Fibroblast of lung (primary cell): ENCODE data around the gene POLR2E.

Source experiments
- EZH2 ChIP-seq: IDR thresholded peaks from 2 replicates; pipeline ENCODE4 v1.5.1; 2012; ENCODE audit warnings: low read length, control low read depth, mild to moderate bottlenecking; ENCODE audit errors: missing control alignments
- TF ChIP-seq, protein P1 (sequence below), 2 donors: IDR thresholded peaks in 1 of 2; conservative IDR thresholded peaks in 1 of 2; 1 replicate in 1 of 2; 2 replicates in 1 of 2; pipeline ENCODE4 v1.5.1; 2011 to 2012; ENCODE audit warnings: low read length in 2 of 2, control low read depth in 1 of 2, inconsistent platforms in 1 of 2, low read depth in 1 of 2, mild to moderate bottlenecking in 1 of 2

DNA sequence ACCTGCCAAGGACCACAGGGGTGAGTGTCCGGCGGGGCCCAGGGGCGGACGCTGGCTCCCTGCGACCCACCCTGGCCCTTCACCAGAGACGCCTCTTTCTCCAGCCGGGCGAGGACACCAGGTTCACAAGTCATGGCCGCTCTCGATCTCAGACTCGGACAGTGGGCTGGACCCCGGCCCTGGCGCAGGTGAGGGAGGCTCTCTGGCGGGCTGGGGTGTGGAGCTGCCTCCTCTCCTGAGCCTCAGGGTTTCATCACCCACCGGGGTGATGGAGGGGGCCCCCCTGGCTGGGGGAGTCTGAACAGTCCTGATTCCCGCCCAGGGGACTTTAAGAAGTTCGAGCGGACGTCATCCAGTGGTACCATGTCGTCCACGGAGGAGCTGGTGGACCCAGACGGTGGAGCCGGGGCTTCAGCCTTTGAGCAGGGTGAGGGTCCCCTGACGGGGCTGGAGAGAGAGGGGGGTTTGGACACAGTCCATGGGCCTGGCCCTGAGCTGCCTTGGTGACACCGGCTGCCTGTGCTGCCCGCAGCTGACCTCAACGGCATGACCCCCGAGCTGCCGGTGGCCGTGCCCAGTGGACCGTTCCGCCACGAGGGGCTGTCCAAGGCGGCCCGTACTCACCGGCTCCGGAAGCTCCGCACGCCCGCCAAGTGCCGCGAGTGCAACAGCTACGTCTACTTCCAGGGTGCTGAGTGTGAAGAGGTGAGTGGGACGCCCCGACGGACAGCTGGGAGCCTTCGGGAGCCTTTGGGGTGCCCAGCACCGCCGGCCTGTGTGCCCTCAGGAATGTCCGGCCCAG lies 14.6 kb downstream of the POLR2E start:
- TF ChIP-seq, protein P1, sequence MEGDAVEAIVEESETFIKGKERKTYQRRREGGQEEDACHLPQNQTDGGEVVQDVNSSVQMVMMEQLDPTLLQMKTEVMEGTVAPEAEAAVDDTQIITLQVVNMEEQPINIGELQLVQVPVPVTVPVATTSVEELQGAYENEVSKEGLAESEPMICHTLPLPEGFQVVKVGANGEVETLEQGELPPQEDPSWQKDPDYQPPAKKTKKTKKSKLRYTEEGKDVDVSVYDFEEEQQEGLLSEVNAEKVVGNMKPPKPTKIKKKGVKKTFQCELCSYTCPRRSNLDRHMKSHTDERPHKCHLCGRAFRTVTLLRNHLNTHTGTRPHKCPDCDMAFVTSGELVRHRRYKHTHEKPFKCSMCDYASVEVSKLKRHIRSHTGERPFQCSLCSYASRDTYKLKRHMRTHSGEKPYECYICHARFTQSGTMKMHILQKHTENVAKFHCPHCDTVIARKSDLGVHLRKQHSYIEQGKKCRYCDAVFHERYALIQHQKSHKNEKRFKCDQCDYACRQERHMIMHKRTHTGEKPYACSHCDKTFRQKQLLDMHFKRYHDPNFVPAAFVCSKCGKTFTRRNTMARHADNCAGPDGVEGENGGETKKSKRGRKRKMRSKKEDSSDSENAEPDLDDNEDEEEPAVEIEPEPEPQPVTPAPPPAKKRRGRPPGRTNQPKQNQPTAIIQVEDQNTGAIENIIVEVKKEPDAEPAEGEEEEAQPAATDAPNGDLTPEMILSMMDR (conservative IDR thresholded peaks at IDR 0.05 in 1 of 2, IDR thresholded peaks at IDR 0.05 in 1 of 2; ENCODE audit: low read depth in 1 of 2, low read length in 2 of 2) = no peak
- TF ChIP-seq EZH2 = no peak
